Suprapubic skin (tissue), 4 donors: ENCODE measurements around the gene TPRG1L.

Experiments used
- CTCF ChIP-seq, 2 donors: fragments of 200-600 bp in 1 of 2; fragments of 450-650 bp in 1 of 2; sonication (generic) in 1 of 2; IDR thresholded peaks; one replicate each; pipeline ENCODE4 v1.5.1; 2016 to 2019; ENCODE audit warnings: antibody characterized with exemption in 2 of 2, mild to moderate bottlenecking in 1 of 2, moderate library complexity in 1 of 2
- EP300 ChIP-seq: sonication (generic); formaldehyde crosslinking; IDR thresholded peaks from one replicate; pipeline ENCODE4 v1.6.1; 2017; ENCODE audit warnings: antibody characterized with exemption
- POLR2A ChIP-seq, 2 donors: fragments of 450-650 bp; IDR thresholded peaks; one replicate each; pipeline ENCODE4 v1.6.1; 2017; ENCODE audit warnings: antibody characterized with exemption in 2 of 2, mild to moderate bottlenecking in 2 of 2, moderate library complexity in 2 of 2
- POLR2AphosphoS5 ChIP-seq, 3 donors: sonication (generic); formaldehyde crosslinking; IDR thresholded peaks; one replicate each; pipeline ENCODE4 v1.6.1; 2017; ENCODE audit warnings: antibody characterized with exemption in 3 of 3

GRCh38 chr1:3624200-3625136 is at the start of gene TPRG1L:
- TF ChIP-seq POLR2A (IDR thresholded peaks at IDR 0.05) (peak in 1 of 2 donors; percentile 15), CTCF (IDR thresholded peaks at IDR 0.05) (no peak), POLR2AphosphoS5 (IDR thresholded peaks at IDR 0.05) (peak in 2 of 3 donors; percentile 22 to 80), EP300 (no peak)
